NCI-H446 (cell line): ENCODE data around the gene RAB9A.

Experiments
- DNase-seq, 2 experiments: peaks; one replicate each; lab custom pipeline; 2025; lab: John Stamatoyannopoulos, UW

Gene RAB9A

DNA sequence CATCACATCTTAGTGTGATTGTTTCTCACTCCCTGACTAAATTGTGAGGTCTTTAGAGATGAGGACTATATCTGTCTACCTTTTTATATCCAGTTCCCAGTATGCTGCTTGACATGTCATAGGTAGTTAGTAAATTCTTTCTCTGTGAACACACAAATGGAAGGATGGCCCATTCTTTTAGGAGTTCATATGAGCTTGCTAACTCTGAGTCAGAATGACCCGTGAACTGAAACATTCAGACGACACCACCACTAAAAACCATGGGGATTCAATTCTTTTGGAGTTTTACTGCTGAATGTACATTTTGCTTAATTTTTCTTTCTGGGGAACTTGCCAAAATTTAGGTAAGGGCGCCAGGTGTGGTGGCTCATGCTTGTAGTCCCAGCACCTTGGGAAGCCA lies 59.6 kb downstream of the RAB9A start:
- no peak for DNase-seq

DNA sequence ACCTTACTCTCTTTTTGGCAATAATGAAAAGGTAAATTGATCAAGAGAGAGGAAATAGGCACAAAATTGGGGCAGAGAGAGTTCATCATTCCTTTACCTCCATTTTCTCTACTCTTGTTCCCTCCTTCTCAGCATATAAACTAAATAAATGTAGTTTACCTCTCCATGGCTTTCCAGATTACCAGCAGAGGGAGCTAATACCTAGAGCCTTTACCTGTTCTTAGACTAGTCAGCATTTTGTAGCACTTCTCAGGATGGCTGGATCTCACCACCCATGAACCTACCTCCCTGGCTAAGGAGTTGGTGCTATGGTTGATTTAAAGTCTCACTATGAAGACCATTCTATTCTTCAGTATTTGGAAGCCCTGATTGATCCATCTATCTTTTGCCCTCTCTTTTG lies 61.3 kb downstream of the RAB9A start:
- peak in 1 of 2 experiments; percentile 39 for DNase-seq

DNA sequence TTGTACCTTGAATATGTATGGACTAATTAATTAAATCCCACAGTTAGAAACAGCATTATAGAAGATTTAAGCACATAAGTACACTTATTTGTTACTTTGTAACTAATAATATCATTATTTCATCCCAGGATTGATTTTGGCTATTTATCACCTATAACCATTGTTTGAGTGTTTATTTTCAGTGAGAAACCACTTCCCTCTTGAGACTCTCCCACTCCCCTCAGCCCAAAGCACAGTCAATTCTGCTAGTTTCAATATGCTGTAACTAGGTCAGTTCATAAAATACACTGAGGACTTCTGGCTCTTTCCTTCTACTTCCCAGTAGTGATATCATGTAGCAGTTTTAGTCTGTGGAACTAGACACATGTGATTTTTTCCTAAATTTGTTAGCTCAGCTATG lies 61.9 kb downstream of the RAB9A start:
- no peak for DNase-seq

DNA sequence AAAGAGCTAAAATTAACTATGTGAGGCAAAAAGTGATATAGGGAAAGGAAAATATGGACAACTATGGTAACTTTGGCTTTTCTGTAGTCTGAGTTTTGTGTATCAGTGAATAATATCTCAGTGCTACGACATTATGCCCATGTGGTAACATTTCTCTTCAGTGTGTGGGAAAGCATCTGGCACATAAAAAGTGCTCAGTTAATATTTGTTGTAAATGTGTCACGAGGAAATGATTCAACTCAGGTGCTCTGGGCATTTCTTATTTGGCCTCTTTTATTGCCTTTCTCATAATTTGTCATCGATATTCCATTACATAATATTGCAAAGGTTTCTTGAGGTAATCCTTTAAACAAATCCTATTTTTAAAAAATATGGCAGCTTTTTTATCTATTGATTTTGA lies 63.2 kb downstream of the RAB9A start:
- DNase-seq = no peak

DNA sequence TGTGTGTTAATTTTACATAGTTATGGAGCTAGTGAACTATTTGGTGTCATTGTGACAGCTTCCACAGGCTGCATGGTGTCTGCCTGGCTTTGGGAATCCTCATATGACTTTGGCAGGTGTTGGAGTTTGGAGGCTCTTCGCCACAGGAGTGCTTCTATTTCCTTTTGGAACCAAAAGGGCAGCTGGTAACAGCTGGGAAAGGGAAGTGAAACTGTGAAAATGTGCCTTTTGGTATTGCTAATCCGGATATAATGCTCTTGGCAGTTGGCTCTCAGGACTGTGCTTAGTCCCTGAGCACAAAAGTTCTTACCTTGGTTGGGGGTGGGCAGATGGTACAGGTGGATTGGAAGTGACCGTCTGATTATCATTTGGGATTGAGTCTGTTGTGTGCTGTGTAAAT lies 63.7 kb downstream of the RAB9A start:
- no peak for DNase-seq

DNA sequence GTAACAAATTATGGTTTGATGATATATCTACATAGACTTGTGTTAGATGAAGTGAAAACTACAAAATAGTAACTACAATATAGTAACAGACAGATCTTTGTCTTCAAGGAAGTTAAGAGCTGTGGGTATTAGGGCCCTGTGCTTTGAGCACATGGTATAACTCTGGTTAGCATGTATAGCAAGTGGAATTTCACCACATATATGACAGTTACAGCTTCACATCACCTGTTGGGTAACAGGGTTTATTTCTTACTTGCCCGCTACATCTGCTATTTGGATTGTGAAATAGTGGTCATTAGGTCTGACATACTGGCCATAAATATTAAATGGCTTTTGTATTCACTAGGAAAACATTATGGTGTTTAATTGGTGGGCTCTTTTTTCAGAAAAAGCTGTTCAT lies 65.8 kb downstream of the RAB9A start:
- no peak for DNase-seq

DNA sequence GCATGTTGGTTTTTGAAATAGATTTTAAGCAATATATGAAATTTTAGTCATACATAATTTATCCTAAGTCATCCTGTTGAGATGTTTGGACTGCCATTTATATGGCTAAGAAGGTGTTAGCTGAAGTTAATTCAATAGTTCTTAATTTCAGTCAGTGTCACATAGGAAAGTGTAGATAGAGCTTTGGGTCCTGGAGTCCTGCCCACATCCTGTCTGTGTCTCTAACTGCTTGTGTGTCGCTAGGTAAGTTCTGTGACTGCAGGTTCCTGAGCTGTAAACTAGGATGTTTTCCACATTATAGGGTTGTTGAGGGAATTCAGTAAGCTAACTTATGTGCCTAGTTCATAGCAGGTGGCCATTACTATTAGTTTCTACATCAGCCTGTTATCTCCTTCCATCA lies 66.3 kb downstream of the RAB9A start:
- DNase-seq = no peak

DNA sequence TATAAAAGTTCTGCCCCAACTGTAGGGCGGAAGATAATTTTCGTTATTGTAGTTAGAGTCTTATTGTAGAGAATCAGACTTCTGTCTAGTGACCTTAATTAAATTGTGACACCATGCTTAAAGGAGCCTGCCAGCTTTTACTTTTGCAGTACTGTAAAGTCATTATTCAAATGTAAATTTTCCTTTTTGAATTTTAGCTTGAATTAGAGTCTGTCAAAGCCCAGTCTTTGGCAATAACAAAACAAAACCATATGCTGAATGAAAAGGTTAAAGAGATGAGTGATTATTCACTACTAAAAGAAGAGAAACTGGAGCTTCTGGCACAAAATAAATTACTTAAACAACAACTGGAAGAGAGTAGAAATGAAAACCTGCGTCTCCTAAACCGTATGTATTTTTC lies 67.5 kb downstream of the RAB9A start:
- DNase-seq = no peak

DNA sequence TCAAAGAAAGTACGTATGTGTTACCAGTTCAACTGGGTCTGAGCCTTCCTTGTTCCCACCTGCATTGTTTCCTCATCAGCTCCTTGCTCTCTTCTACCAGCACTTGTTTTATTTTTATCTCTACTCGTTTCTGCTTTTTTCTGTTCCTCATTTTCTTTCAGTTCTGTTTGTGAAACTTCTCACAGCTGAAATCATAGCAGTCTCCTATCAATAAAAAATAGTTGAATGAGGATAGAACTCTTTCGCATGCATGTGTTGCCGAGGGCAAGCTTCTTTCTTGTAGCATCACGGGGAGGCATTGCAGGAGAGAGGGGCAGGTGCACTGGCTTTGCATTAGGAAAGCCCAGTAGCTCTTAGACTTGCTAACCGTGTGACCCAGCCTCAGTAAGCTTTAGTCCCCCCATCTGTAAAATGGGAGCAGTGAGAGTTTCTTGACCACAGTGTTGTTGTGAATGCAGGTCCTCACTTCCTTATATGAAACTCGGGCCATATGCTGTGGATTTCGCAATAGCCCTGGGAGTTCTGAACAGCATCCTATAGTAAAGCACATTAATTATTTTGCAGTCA lies 70.3 kb downstream of the RAB9A start:
- DNase-seq = no peak
